ENCODE results near the gene TCF7L2.

- TF ChIP-seq POLR2AphosphoS5 (IDR thresholded peaks at IDR 0.05; ENCODE audit: low read depth, low read length) = no peak
- no peak for TF ChIP-seq TAF1 (IDR thresholded peaks at IDR 0.05; ENCODE audit: borderline replicate concordance, insufficient read depth, low read length)
- no peak for TF ChIP-seq SIN3A (IDR thresholded peaks at IDR 0.05; ENCODE audit: borderline replicate concordance, insufficient read depth, low read length)
- TF ChIP-seq, protein P1, sequence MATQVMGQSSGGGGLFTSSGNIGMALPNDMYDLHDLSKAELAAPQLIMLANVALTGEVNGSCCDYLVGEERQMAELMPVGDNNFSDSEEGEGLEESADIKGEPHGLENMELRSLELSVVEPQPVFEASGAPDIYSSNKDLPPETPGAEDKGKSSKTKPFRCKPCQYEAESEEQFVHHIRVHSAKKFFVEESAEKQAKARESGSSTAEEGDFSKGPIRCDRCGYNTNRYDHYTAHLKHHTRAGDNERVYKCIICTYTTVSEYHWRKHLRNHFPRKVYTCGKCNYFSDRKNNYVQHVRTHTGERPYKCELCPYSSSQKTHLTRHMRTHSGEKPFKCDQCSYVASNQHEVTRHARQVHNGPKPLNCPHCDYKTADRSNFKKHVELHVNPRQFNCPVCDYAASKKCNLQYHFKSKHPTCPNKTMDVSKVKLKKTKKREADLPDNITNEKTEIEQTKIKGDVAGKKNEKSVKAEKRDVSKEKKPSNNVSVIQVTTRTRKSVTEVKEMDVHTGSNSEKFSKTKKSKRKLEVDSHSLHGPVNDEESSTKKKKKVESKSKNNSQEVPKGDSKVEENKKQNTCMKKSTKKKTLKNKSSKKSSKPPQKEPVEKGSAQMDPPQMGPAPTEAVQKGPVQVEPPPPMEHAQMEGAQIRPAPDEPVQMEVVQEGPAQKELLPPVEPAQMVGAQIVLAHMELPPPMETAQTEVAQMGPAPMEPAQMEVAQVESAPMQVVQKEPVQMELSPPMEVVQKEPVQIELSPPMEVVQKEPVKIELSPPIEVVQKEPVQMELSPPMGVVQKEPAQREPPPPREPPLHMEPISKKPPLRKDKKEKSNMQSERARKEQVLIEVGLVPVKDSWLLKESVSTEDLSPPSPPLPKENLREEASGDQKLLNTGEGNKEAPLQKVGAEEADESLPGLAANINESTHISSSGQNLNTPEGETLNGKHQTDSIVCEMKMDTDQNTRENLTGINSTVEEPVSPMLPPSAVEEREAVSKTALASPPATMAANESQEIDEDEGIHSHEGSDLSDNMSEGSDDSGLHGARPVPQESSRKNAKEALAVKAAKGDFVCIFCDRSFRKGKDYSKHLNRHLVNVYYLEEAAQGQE (IDR thresholded peaks at IDR 0.05; ENCODE audit: insufficient read depth in 1 of 2, low read depth in 2 of 2, low read length in 2 of 2) = no peak
- no peak for TF ChIP-seq FOXP2 (optimal IDR thresholded peaks at IDR 0.05; ENCODE audit: borderline replicate concordance, extremely low read depth, extremely low read length, insufficient read depth)
Observed at GRCh38 chr10:113122947-113123346, 172.9 kb downstream of the TCF7L2 start.

All from PFSK-1 (cell line).